ENCODE results near the gene CLCN3. TPM values are rescaled to one million over a fixed set of nuclear protein-coding genes. Genes with fewer than 3 reads are reported as not detected.

The CLCN3 gene
- total and polyA plus RNA-seq, 2 experiments from 2014 or later: 10.9 to 22.9 TPM

- Histone ChIP-seq H3K4me1 (ENCODE audit: insufficient read depth) (no peaks in the 10 kb centered on the region), H3K27me3 (ENCODE audit: insufficient read depth) (no peaks in the 10 kb centered on the region), H3K36me3 (ENCODE audit: insufficient read depth) (no peaks in the 10 kb centered on the region; the same call in 1 of the 2 replicates), H2AFZ (no peak overlapping the region), H3K9me2 (ENCODE audit: insufficient read depth) (no peaks in the 10 kb centered on the region), H3F3A (replicated peaks; ENCODE audit: low read depth) (no peaks in the 10 kb centered on the region), H3K27ac (ENCODE audit: low read depth) (no peak overlapping the region), H4K20me1 (replicated peaks; ENCODE audit: insufficient read depth) (no peaks in the 10 kb centered on the region), H3K79me2 (replicated peaks; ENCODE audit: insufficient read depth) (no peaks in the 10 kb centered on the region), H3K4me3 (no peak overlapping the region), H3K4me2 (no peak overlapping the region)
- Mint-ChIP-seq H3K27me3 (ENCODE audit: insufficient read depth, low read depth, poor library complexity) (no peaks in the 10 kb centered on the region), H3K4me3 (no peak overlapping the region), H3K9me3 (no peaks in the 10 kb centered on the region), H3K27ac (no peak overlapping the region), H3K36me3 (ENCODE audit: low read depth) (peaks cover 18% of the 10 kb centered on the region; the same call in 2 of the 3 replicates), H3K4me1 (no peaks in the 10 kb centered on the region)
- ATAC-seq (no peak), DNase-seq (ENCODE audit: low spot score) (no peak)
- TF ChIP-seq CTCF (conservative IDR thresholded peaks at IDR 0.05; ENCODE audit: low read depth in 2 of 2): no peak
- no peak for TF ChIP-seq REST (IDR thresholded peaks at IDR 0.05; ENCODE audit: unreplicated experiment)
- no peak for TF ChIP-seq EZH2phosphoT487 (IDR thresholded peaks at IDR 0.05; ENCODE audit: unreplicated experiment)
- no peak for TF ChIP-seq STAT1 (IDR thresholded peaks at IDR 0.05; ENCODE audit: unreplicated experiment)
- no peak for TF ChIP-seq EZH2 (IDR thresholded peaks at IDR 0.05; ENCODE audit: low read depth, unreplicated experiment)
- TF ChIP-seq NANOG (IDR thresholded peaks at IDR 0.05; ENCODE audit: borderline replicate concordance): no peak
- TF ChIP-seq ZNF331 (CRISPR knock-in tag; IDR thresholded peaks at IDR 0.05; ENCODE audit: low read depth): no peak
- TF ChIP-seq POLR2AphosphoS5 (IDR thresholded peaks at IDR 0.05; ENCODE audit: low read depth): no peak
- TF ChIP-seq JUNB (IDR thresholded peaks at IDR 0.05; ENCODE audit: unreplicated experiment): no peak
- TF ChIP-seq ETS1 (IDR thresholded peaks at IDR 0.05): no peak
- TF ChIP-seq CREB1 (CRISPR knock-in tag; IDR thresholded peaks at IDR 0.05; ENCODE audit: low read depth): no peak
- TF ChIP-seq ZNF462 (CRISPR knock-in tag; IDR thresholded peaks at IDR 0.05): no peak
- no peak for TF ChIP-seq ZNF114 (CRISPR knock-in tag; IDR thresholded peaks at IDR 0.05)
These were observed 46.5 kb upstream of the CLCN3 start for GRCh38 chr4:169573889-169574288.

Measured in GM23338 (cell line).